HG02943 (cell line): ENCODE results near the gene TBC1D17.

ENCODE experiments used
- ATAC-seq: cut with Tn5 transposase; IDR thresholded peaks from one replicate; pipeline ENCODE4 v1.9.1; 2021; ENCODE audit warnings: mild to moderate bottlenecking, low read depth, moderate library complexity; ENCODE audit not compliant: unreplicated experiment

The TBC1D17 gene

DNA sequence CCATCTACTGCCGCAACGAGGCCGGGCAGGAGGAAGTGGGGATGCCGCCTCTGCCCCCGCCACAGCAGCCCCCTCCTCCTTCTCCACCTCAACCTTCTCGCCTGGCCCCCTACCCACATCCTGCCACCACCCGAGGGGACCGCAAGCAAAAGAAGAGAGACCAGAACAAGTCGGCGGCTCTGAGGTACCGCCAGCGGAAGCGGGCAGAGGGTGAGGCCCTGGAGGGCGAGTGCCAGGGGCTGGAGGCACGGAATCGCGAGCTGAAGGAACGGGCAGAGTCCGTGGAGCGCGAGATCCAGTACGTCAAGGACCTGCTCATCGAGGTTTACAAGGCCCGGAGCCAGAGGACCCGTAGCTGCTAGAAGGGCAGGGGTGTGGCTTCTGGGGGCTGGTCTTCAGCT is 55.2 kb downstream of the TBC1D17 start:
- ATAC-seq: no peak

- no peak for ATAC-seq
Measured at GRCh38 chr19:49933643-49934042, 56.1 kb downstream of the TBC1D17 start.

- no peak for ATAC-seq
Measured at GRCh38 chr19:49936549-49936948, 59.0 kb downstream of the TBC1D17 start.

DNA sequence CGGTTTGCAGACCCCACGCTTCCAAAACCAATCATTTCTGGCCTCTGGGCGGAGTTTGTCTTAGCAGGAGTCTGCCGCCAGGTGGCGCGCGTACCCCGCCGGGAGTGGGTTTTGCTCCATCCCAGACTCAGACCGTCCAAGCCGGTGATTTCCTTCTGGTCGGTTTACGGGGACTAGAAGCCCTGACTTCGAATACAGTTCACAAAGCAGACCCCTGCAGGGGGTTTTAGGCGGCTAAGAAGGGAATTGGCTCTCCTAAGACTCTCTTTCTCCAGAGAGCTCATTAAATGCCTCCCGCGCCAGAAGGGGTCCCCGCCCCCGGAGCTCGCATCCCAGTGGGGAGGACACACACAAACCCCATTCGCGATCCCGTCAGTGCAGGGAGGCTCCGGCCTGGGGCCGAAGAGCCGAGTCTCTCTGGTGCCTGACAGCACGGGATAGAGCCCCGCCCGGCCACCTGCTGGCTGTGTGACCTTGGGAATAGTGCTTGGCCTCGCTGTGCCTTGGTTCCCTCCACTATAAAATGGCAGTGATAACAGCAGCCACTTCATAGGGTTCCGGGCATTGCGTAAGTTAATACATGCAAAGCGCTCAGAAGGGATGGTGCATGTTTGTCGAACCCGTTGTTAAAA is 60.4 kb downstream of the TBC1D17 start:
- no peak for ATAC-seq
